NCI-H1417 (cell line): ENCODE data around the gene BTC.
"Not testable (repeated sequence)": the region's sequence is repeated elsewhere in the genome, so short reads cannot be mapped to it uniquely, and the experiment has no call there.

ENCODE experiments used
- DNase-seq, 3 experiments: peaks; one replicate each; lab custom pipeline; 2025; lab: John Stamatoyannopoulos, UW

The BTC gene

GRCh38 chr4:74794382-74795010 lies at the start of gene BTC:
Gene BTC, minus strand, starts transcription at chr4:74794523. Its CDS starts 198 bp downstream, at chr4:74794325.
- DNase-seq: peak; percentile 72 to 84 (median 83)

- no peak for DNase-seq
Measured at GRCh38 chr4:74840936-74841509, 46.7 kb upstream of the BTC start.

- no peak for DNase-seq
Measured at GRCh38 chr4:74838746-74839370, 44.5 kb upstream of the BTC start.

GRCh38 chr4:74830928-74831327 lies 36.6 kb upstream of the BTC start:
- DNase-seq: no peak

GRCh38 chr4:74823194-74823593 lies 28.9 kb upstream of the BTC start:
- no peak for DNase-seq

GRCh38 chr4:74822603-74823002 lies 28.3 kb upstream of the BTC start:
- DNase-seq: no peak

GRCh38 chr4:74821541-74821940 lies 27.2 kb upstream of the BTC start:
- no peak for DNase-seq

GRCh38 chr4:74814052-74814451 lies 19.7 kb upstream of the BTC start:
- DNase-seq: no peak

- not testable (repeated sequence) for DNase-seq
Measured at GRCh38 chr4:74812056-74812455, 17.7 kb upstream of the BTC start.

- no peak for DNase-seq
Measured at GRCh38 chr4:74805601-74806000, 11.3 kb upstream of the BTC start.

GRCh38 chr4:74800310-74800709 lies 6.0 kb upstream of the BTC start:
- no peak for DNase-seq

- DNase-seq: no peak
Measured at GRCh38 chr4:74796631-74797030, 2.3 kb upstream of the BTC start.

- DNase-seq: peak; percentile 74 to 90 (median 89)
Measured at GRCh38 chr4:74793757-74794381, 454 bp downstream of the BTC start.

GRCh38 chr4:74790652-74791051 lies 3.7 kb downstream of the BTC start:
- DNase-seq: no peak

- no peak for DNase-seq
Measured at GRCh38 chr4:74789518-74789917, 4.8 kb downstream of the BTC start.

- DNase-seq: no peak
Measured at GRCh38 chr4:74777531-74777930, 16.8 kb downstream of the BTC start.

GRCh38 chr4:74772783-74773182 lies 21.5 kb downstream of the BTC start:
- no peak for DNase-seq

GRCh38 chr4:74772106-74772505 lies 22.2 kb downstream of the BTC start:
- DNase-seq: no peak

- DNase-seq: no peak
Measured at GRCh38 chr4:74770226-74770910, 24.0 kb downstream of the BTC start.

GRCh38 chr4:74768857-74769525 lies 25.3 kb downstream of the BTC start:
- no peak for DNase-seq

GRCh38 chr4:74764119-74764518 lies 30.2 kb downstream of the BTC start:
- no peak for DNase-seq

GRCh38 chr4:74758551-74759145 lies 35.7 kb downstream of the BTC start:
- DNase-seq: no peak
